Parathyroid adenoma (tissue), 2 donors: ENCODE data around the gene FOXD3.
A peak's percentile ranks its signal among the peaks of the same experiment; 100 is the strongest.

ENCODE experiments used
- H2AFZ ChIP-seq: fragments of 300-600 bp; sonication (generic); one replicate; pipeline ENCODE4 v1.7.0; 2017; ENCODE audit warnings: antibody characterized with exemption, mild to moderate bottlenecking
- H3K27ac ChIP-seq: fragments of 300-600 bp; sonication (generic); one replicate; pipeline ENCODE4 v1.7.0; 2017
- H3K27me3 ChIP-seq: fragments of 300-600 bp; sonication (generic); one replicate; pipeline ENCODE4 v1.7.0; 2017; ENCODE audit warnings: low read length; ENCODE audit not compliant: control insufficient read depth, insufficient read depth
- H3K36me3 ChIP-seq: fragments of 300-600 bp; sonication (generic); one replicate; pipeline ENCODE4 v1.7.0; 2017; ENCODE audit warnings: low read length; ENCODE audit not compliant: control insufficient read depth, insufficient read depth
- H3K4me1 ChIP-seq: fragments of 300-600 bp; sonication (generic); one replicate; pipeline ENCODE4 v1.7.0; 2017; ENCODE audit warnings: control low read depth
- H3K4me2 ChIP-seq: fragments of 300-600 bp; sonication (generic); one replicate; pipeline ENCODE4 v1.7.0; 2017; ENCODE audit warnings: low read length
- H3K4me3 ChIP-seq: fragments of 300-600 bp; sonication (generic); one replicate; pipeline ENCODE4 v1.7.0; 2017; ENCODE audit warnings: low read depth, low read length
- H3K79me2 ChIP-seq: fragments of 300-600 bp; sonication (generic); one replicate; pipeline ENCODE4 v1.7.0; 2017; ENCODE audit warnings: control low read depth
- H3K9ac ChIP-seq: fragments of 300-600 bp; sonication (generic); one replicate; pipeline ENCODE4 v1.7.0; 2017; ENCODE audit warnings: mild to moderate bottlenecking
- H3K9me3 ChIP-seq: fragments of 300-600 bp; sonication (generic); one replicate; pipeline ENCODE4 v1.7.0; 2017; ENCODE audit warnings: low read length; ENCODE audit not compliant: control insufficient read depth
- CTCF ChIP-seq: fragments of 300-600 bp; sonication (generic); IDR thresholded peaks from one replicate; pipeline ENCODE4 v1.7.0; 2017; ENCODE audit warnings: antibody characterized with exemption, mild to moderate bottlenecking
- donor health status: primary hyperparathyroidism.

Gene FOXD3

GRCh38 chr1:63304410-63304809 is 18.0 kb upstream of the FOXD3 start:
- Histone ChIP-seq H3K4me3 (no peak overlapping the region), H3K4me1 (no peaks in the 10 kb centered on the region), H3K9ac (no peak overlapping the region), H3K27ac (no peak overlapping the region), H3K4me2 (no peak overlapping the region), H3K27me3 (no peaks in the 10 kb centered on the region), H3K79me2 (no peaks in the 10 kb centered on the region), H2AFZ (no peak overlapping the region), H3K36me3 (no peaks in the 10 kb centered on the region), H3K9me3 (no peaks in the 10 kb centered on the region)
- no peak for TF ChIP-seq CTCF

- no peak for TF ChIP-seq CTCF
- Histone ChIP-seq H3K4me3 (no peak overlapping the region), H2AFZ (no peak overlapping the region), H3K9ac (no peak overlapping the region), H3K27me3 (no peaks in the 10 kb centered on the region), H3K79me2 (no peaks in the 10 kb centered on the region), H3K27ac (no peak overlapping the region), H3K36me3 (no peaks in the 10 kb centered on the region), H3K4me1 (no peaks in the 10 kb centered on the region), H3K4me2 (no peak overlapping the region), H3K9me3 (no peaks in the 10 kb centered on the region)
These were observed 17.3 kb upstream of the FOXD3 start for GRCh38 chr1:63305043-63305442.

GRCh38 chr1:63307196-63307794 is 15.1 kb upstream of the FOXD3 start:
- no peak overlapping the region for H3K4me2 ChIP-seq
- no peak overlapping the region for H3K4me3 ChIP-seq
- H3K79me2 ChIP-seq, result no peaks in the 10 kb centered on the region
- TF ChIP-seq CTCF, result no peak
- H2AFZ ChIP-seq, result no peak overlapping the region
- no peaks in the 10 kb centered on the region for H3K36me3 ChIP-seq
- no peaks in the 10 kb centered on the region for H3K4me1 ChIP-seq
- H3K27me3 ChIP-seq, result no peaks in the 10 kb centered on the region
- no peak overlapping the region for H3K27ac ChIP-seq
- H3K9ac ChIP-seq, result no peak overlapping the region
- H3K9me3 ChIP-seq, result no peaks in the 10 kb centered on the region

GRCh38 chr1:63316598-63316983 is 5.8 kb upstream of the FOXD3 start:
- Histone ChIP-seq H3K4me3 (no peak overlapping the region), H3K9ac (no peak overlapping the region), H3K36me3 (no peaks in the 10 kb centered on the region), H3K27me3 (peaks cover 36% of the 10 kb centered on the region), H3K27ac (no peak overlapping the region), H2AFZ (no peak overlapping the region), H3K79me2 (no peaks in the 10 kb centered on the region), H3K4me1 (no peaks in the 10 kb centered on the region), H3K9me3 (no peaks in the 10 kb centered on the region), H3K4me2 (no peak overlapping the region)
- TF ChIP-seq CTCF, result no peak

GRCh38 chr1:63316984-63317816 is 5.2 kb upstream of the FOXD3 start:
- Histone ChIP-seq H3K79me2 (no peaks in the 10 kb centered on the region), H3K36me3 (no peaks in the 10 kb centered on the region), H3K9me3 (no peaks in the 10 kb centered on the region), H3K27ac (no peak overlapping the region), H3K4me3 (no peak overlapping the region), H3K9ac (no peak overlapping the region), H3K27me3 (peaks cover 39% of the 10 kb centered on the region), H2AFZ (no peak overlapping the region), H3K4me1 (no peaks in the 10 kb centered on the region), H3K4me2 (peak overlapping the region; percentile 49)
- TF ChIP-seq CTCF, result no peak
